ENCODE results near the gene MRGPRG.

Gene MRGPRG

GRCh38 chr11:3192511-3193372, 25.9 kb downstream of the MRGPRG start:
- DNase-seq: no peak

GRCh38 chr11:3191586-3192324, 26.9 kb downstream of the MRGPRG start:
- DNase-seq: no peak

- DNase-seq: no peak
Observed at GRCh38 chr11:3190600-3190999, 28.0 kb downstream of the MRGPRG start.

DNA sequence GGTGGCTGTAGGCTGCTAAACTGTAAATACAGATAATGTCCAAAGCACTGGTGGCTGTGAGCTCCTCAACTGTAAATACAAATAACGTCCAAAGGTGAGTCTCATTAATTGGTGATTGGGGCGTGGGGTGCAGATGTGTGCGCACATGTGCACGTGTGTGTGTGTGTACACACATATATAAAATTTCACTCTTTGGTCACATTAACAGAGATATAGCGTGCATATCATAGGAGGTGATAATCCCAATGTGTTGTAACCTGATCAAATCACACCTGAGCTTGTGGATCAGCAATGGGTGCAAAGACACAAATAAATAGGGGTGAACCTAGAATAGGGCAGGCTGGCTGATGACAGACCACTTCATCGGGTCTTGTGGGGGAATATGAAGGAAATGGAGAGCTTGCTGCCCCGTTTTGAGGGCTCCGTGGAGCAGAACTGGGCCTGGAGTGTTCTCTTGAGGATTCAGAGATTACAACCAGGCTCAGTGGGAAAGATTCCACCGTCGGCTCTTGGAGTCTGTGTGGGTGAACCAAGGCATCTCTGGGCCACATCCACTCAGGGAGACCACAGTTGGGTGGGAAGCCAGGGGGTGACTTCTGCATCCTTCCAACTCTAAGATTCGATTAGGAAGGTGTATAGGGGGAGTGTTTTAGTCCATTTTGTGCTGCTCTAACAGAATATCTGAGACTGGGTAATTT, 28.6 kb downstream of the MRGPRG start:
- DNase-seq: no peak

- no peak for DNase-seq
Observed at GRCh38 chr11:3189196-3189843, 29.3 kb downstream of the MRGPRG start.

DNA sequence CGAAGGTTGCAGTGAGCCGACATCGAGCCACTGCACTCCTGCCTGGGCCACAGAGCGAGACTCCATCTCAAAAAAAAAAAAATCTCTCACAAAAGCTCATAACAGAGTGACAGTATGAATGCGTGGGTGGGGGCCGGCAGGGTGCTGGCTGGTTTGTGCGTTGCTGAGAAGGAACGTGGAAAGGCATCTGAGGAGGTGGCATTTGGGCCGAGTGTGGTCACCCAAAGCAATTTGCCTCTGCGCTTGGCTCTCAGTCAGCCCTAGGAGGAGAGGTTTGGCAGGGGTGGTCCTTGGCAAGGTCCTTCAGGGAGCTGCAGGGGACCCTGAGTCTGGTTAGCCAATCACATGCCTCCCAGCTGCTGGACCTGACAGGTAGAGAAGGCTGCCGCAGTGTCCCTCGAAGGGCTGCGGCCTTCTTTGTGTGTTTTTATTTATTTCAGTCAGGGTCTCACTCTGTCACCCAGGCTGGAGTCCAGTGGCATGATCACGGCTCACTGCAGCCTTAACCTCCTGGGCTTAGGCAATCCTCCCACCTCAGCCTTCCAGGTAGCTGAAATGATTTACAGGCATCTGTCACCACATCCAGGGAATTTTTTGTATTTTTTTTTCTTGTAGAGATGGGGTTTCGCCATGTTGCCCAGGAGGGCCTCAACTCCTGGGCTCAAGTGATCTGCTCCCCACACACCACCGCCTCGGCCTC, 30.0 kb downstream of the MRGPRG start:
- DNase-seq: no peak

DNA sequence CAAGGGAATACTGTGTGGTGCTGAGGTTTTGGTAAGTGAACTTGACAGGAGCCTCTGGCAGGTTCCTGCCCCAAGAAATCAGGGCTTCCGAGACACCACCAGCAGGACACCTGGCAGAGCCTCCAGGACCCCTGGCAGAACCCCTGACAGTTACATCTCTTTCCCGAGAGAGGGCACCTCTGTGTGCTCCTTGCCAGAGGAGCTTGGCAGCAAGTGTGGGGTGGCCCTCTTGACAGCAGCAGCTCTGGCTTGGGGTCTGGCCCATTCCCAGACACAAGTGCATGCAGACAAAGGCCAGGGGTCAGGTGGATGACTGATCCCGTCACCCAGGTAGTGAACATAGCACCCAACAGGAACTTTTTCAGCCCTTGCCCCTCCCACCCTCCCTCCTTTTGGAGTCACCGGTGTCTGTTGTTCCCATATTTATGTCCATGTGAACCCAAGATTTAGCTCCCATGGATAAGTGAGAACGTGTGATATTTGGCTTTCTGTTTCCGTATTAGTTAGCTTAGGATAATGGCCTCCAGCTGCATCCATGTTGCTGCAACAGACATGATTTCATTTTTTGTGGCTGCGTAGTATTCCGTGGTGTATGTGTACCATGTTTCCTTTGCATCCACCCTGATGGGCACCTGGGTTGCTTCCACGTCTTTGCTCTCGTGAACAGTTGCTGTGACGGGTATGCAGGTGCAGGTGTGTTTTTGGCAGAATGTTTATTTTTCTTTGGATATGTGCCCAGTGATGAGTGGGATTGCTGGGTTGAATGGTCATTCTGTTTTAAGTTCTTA, 32.3 kb downstream of the MRGPRG start:
- DNase-seq: no peak

- no peak for DNase-seq
Observed at GRCh38 chr11:3184732-3185347, 33.8 kb downstream of the MRGPRG start.

DNA sequence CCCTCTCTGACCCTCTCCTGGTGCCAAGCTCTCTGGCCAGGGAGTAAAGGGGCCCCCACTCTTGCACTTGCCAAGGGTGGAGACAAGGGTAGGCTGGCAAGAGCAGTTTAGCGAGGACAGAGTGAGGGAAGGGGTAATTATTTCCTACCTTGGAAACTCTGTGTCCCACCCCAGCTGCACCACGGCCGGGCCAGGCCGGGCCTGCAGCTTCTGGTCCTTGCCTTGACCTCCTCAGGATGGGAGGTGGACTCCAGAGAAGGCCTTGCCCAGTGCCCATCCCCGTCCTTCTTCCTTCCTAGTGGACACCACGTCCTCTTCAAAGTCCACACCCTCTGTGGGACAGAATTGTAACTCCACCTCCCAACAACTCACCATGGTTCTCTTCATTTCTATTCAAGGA, 35.1 kb downstream of the MRGPRG start:
- no peak for DNase-seq

DNA sequence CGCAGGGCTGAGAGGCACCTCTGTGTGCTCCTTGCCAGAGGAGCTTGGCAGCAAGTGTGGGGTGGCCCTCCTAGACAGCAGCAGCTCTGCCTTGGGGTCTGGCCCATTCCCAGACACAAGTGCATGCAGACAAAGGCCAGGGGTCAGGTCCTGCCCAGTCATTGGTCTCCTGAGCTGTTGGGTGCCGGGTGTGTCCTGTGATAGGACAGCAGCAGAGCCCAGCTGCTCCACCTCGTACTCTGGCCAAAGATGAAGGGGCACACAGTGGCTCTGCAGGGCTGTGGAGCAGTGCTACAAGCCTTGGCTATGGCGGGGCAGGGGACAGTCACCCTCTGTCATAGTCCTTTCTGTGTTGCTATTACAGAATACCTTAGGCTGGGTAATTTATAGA, 36.2 kb downstream of the MRGPRG start:
- DNase-seq: no peak

DNA sequence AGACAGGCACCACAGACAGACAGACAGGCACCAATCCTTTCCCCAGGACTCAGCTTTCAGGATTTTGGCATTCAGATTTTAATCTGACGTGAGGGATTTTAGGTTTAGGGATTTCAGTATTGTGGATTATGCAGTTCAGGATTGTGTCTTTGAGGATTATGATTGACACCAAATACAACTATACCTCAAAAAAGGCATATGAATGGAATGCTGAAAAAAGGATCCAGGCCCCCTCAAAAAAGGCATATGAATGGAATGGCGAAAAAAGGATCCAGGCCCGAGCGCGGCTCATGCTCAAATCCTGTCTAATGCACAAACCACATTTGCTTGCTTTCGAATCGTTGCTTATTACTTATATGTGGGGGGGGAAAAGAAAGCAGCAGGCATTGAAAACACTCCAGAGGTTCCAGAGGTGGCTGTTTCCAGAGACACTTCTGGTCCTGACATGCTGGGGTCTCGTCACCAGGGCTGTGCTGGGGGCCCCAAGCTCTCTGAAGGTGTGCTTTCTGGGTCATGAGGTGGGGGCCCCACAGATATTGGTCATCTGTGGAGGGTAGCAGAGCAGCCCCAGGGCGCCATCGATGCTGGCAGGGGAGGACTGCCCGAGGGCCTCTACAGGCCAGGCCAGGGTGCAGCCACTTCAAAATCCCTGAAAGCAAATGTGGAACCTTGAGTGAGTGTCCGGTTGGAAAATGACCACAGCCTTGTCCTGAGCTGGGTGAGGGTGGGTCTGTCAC, 36.7 kb downstream of the MRGPRG start:
- no peak for DNase-seq

- DNase-seq: no peak
Observed at GRCh38 chr11:3180869-3181268, 37.7 kb downstream of the MRGPRG start.

DNA sequence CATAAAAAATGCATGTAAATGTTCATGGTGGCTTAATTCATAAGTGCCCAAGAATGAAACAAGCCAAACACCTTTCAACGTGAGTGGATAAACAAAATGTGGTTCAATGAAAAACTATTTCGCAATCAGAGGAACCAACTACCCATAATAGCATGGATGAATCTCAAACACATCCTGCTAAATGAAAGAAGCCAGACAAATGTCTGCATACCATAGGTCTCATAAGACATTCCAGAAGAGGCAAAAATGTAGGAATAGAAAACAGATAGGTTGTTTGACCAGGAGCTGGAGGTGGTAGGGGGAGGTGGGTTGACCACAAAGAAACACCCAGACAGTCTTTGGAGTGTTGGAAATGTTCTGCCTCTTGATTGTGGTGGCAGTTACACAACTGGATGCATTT, 40.3 kb downstream of the MRGPRG start:
- no peak for DNase-seq

- no peak for DNase-seq
Observed at GRCh38 chr11:3177931-3178330, 40.7 kb downstream of the MRGPRG start.

- DNase-seq: no peak
Observed at GRCh38 chr11:3176487-3176886, 42.1 kb downstream of the MRGPRG start.

DNA sequence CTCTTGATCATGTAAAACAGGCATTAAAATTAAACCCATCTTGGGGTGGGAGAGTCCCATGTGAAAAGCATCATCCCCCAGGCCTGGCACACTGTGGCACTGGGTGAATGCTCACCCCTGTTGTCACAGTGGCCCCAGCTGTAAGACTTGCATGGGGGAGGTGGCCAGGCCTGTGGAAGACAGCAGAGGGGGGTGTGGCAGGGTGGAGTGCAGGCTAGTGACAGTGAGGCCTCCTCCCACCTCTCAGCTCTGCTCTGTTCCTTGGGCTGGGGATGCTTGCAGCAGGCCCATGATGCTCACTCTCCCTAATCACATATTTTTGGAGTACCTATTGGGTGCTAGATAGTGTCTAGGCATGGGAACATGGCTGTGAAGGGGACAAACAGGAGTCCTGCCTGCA, 43.4 kb downstream of the MRGPRG start:
- no peak for DNase-seq

DNA sequence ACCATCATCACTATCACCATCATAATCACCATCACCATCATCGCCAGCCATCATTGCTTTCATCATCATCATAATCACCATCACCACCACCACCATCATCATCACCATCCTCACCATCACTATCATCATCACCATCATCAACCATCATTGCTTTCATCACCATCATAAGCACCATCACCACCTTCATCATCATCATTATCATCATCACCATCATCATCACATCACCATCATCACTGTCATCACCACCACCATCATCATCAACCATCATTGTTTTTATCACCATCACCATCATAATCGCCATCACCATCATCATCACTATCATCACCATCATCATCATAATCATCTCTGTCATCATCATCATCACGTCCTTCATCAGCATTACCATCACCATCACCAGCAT, 44.2 kb downstream of the MRGPRG start:
- DNase-seq: no peak

DNA sequence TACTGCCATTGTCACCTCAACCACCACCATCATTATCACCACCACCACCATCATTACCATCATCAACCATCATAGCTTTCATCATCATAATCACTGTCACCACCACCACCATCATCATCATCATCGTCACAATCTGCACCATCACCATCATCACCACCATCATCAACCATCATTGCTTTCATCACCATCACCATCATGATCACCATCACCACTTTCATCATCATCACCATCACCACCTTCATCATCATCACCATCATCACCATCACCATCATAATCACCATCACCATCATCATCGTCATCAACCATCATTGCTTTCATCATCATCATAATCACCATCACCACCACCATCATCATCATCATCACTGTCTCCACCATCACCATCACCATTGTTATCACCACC, 44.8 kb downstream of the MRGPRG start:
- no peak for DNase-seq

DNA sequence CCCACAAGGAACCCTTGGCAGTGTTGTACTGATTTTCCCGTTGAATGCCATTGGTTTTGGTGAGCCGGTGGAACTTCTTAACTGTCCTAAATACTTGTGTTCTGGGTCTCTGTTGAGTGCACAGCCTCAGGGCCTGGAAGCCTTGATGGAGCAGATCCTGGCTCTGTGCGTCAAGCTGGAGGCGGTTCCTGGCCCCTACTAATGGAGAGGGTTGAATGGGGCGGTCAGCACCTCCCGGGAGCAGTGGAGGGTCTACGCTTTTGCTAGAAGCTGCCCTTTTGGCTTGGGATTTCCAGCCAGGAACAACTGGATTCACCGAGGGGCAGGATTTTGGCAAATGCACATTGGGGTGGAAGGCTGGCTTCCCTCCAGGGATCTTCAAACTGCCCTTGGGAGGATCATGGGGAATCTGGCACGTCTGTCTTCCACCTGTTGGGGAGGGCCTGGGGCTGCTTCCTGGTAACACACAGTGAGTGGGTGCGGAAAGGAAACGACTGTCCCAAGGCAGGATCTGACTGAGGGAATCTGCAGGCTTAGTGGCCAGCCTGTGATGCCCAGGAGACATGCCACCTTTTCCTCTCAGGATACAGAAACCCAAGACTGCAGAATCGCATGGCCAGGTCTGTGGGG, 46.6 kb downstream of the MRGPRG start:
- no peak for DNase-seq
